GM15510 (cell line): ENCODE measurements around the gene ANKRD1.

Experiments
- POLR2A ChIP-seq: IDR thresholded peaks from 3 replicates; pipeline ENCODE4 v1.6.1; 2011; ENCODE audit warnings: borderline replicate concordance; ENCODE audit not compliant: insufficient read length; ENCODE audit errors: extremely low read depth

The ANKRD1 gene

GRCh38 chr10:90906596-90906995 lies 14.3 kb downstream of the ANKRD1 start:
- TF ChIP-seq POLR2A: no peak

GRCh38 chr10:90905925-90906324 lies 15.0 kb downstream of the ANKRD1 start:
- TF ChIP-seq POLR2A: no peak

GRCh38 chr10:90893190-90893589 lies 27.7 kb downstream of the ANKRD1 start:
- TF ChIP-seq POLR2A: no peak

GRCh38 chr10:90890347-90890746 lies 30.5 kb downstream of the ANKRD1 start:
- TF ChIP-seq POLR2A: no peak

- no peak for TF ChIP-seq POLR2A
These were observed 31.3 kb downstream of the ANKRD1 start for GRCh38 chr10:90889636-90890035.

GRCh38 chr10:90888387-90888786 lies 32.5 kb downstream of the ANKRD1 start:
- TF ChIP-seq POLR2A: no peak

- TF ChIP-seq POLR2A: no peak
These were observed 33.3 kb downstream of the ANKRD1 start for GRCh38 chr10:90887555-90887954.

- TF ChIP-seq POLR2A: no peak
These were observed 35.7 kb downstream of the ANKRD1 start for GRCh38 chr10:90885176-90885575.

GRCh38 chr10:90884431-90884830 lies 36.5 kb downstream of the ANKRD1 start:
- no peak for TF ChIP-seq POLR2A

- TF ChIP-seq POLR2A: no peak
These were observed 41.8 kb downstream of the ANKRD1 start for GRCh38 chr10:90879062-90879461.

GRCh38 chr10:90872648-90873020 lies 48.3 kb downstream of the ANKRD1 start:
- no peak for TF ChIP-seq POLR2A

GRCh38 chr10:90871766-90872647 lies 48.9 kb downstream of the ANKRD1 start, which contains the start of gene RPP30:
Gene RPP30 (plus strand): TSS chr10:90871974. CDS start chr10:90871987, 13 bp downstream.
- peak; percentile 71 for TF ChIP-seq POLR2A

GRCh38 chr10:90871279-90871765 lies 49.6 kb downstream of the ANKRD1 start:
- TF ChIP-seq POLR2A: no peak

- TF ChIP-seq POLR2A: no peak
These were observed 54.8 kb downstream of the ANKRD1 start for GRCh38 chr10:90866050-90866598.

GRCh38 chr10:90865401-90865800 lies 55.5 kb downstream of the ANKRD1 start:
- no peak for TF ChIP-seq POLR2A
